Endodermal cell (in vitro differentiated cells): ENCODE measurements around the gene KIF2A. TPM values are rescaled to one million over a fixed set of nuclear protein-coding genes. Genes with fewer than 3 reads are reported as not detected.

Source experiments
- DNase-seq: peaks from one replicate; pipeline ENCODE4 v3.0.0-alpha.2; 2017
- H3K27ac ChIP-seq: 2 replicates; pipeline ENCODE4 v1.5.1; 2013; ENCODE audit warnings: mild to moderate bottlenecking, low read depth, low read length, moderate library complexity
- H3K27me3 ChIP-seq: 2 replicates; pipeline ENCODE4 v1.6.1; 2013; ENCODE audit warnings: mild to moderate bottlenecking, low read length, moderate library complexity; ENCODE audit not compliant: insufficient read depth, control insufficient read depth, poor library complexity, severe bottlenecking
- H3K36me3 ChIP-seq: 2 replicates; pipeline ENCODE4 v1.7.0; 2013; ENCODE audit warnings: mild to moderate bottlenecking, low read length, moderate library complexity; ENCODE audit not compliant: control insufficient read depth, insufficient read depth
- H3K4me1 ChIP-seq: one replicate; pipeline ENCODE4 v1.7.0; 2013; ENCODE audit warnings: low read length; ENCODE audit not compliant: control insufficient read depth, insufficient read depth
- H3K4me3 ChIP-seq: 2 replicates; pipeline ENCODE4 v1.5.1; 2013; ENCODE audit warnings: mild to moderate bottlenecking, low read length, moderate library complexity
- H3K9ac ChIP-seq: 2 replicates; pipeline ENCODE4 v1.6.1; 2013; ENCODE audit warnings: mild to moderate bottlenecking, low read length, moderate library complexity; ENCODE audit not compliant: poor library complexity, severe bottlenecking; ENCODE audit errors: extremely low read depth
- H3K9me3 ChIP-seq: 2 replicates; pipeline ENCODE4 v1.6.1; 2013; ENCODE audit warnings: mild to moderate bottlenecking, low read length, moderate library complexity; ENCODE audit not compliant: control insufficient read depth
- H3K27ac Mint-ChIP-seq: 2 replicates; pipeline ENCODE4 v1.8.0; 2020; ENCODE audit warnings: mixed read lengths
- H3K27me3 Mint-ChIP-seq: 2 replicates; pipeline ENCODE4 v1.8.0; 2021; ENCODE audit warnings: mild to moderate bottlenecking, mixed read lengths; ENCODE audit not compliant: insufficient read depth
- H3K36me3 Mint-ChIP-seq: 2 replicates; pipeline ENCODE4 v1.8.0; 2020; ENCODE audit warnings: low read depth, mixed read lengths
- H3K4me1 Mint-ChIP-seq: 2 replicates; pipeline ENCODE4 v1.8.0; 2020; ENCODE audit warnings: mixed read lengths
- H3K4me3 Mint-ChIP-seq: 2 replicates; pipeline ENCODE4 v1.8.0; 2020; ENCODE audit warnings: mild to moderate bottlenecking, moderate library complexity, mixed read lengths
- H3K9me3 Mint-ChIP-seq: 2 replicates; pipeline ENCODE4 v1.8.0; 2020; ENCODE audit warnings: mild to moderate bottlenecking, mixed read lengths
- WGBS, 2 experiments: methylation state at CpG; one replicate each; pipeline versions ENCODE4 v1.1.5 to v1.1.7; 2013; ENCODE audit warnings: missing lambda C conversion rate in 2 of 2, mixed read lengths in 1 of 2; ENCODE audit not compliant: insufficient coverage in 1 of 2, insufficient read length in 1 of 2; 5-methylcytosine and 5-hydroxymethylcytosine counted together
- total RNA-seq, 2 donors: library from RNA; stranded (reverse); fragmentation: NEBNext Ultra II Directional in 1 of 2; extraction: Animal tissue kit (Norgen Biotek cat#: 25700) in 1 of 2; gene quantifications; 2 replicates in 1 of 2; 3 replicates in 1 of 2; pipeline ENCODE4 v1.2.1, GENCODE V29; 2021
- TF ChIP-seq, protein P1 (sequence below): fragments of 200-600 bp; sonication (generic); conservative IDR thresholded peaks from 2 replicates; pipeline ENCODE4 v1.5.0; 2021; ENCODE audit warnings: antibody characterized with exemption, mild to moderate bottlenecking

The KIF2A gene
- total RNA-seq, 2 donors from 2014 or later, result 67.4 to 74.6 TPM

DNA sequence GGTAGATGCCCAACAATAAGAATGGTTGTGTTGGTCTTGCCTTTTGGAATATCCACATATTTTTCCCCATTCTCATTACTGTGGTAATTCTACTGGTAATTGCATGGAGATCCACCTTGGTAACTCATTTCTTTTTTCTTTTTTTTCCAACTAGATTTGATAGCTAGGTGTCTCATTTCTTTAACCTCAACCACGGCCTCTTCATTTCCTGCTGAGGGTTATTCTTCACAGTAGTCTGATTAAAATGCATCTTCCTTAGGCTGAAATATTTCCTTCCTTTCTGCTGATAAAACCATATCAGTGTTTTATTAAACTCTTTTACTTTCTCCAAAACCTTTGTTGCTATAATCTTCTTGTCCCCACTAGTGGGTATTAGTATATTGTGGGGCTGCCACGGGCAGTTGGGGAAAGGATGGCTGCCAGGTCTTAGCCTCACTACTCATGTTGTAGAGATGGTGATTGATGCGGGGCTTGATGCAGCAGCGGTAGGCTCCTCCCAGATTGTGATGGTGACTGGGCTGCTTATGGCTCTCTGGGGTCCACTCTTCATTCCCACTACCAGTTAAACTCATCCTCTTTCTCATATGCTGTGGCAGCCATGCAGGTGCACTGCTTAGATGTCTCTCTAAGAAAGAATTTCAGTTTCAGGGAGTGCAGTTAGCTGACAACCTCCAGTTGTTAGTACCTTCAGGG lies 35.9 kb downstream of the KIF2A start:
- peaks cover 3% of the 10 kb centered on the region for H3K4me1 Mint-ChIP-seq
- H3K4me3 Mint-ChIP-seq, result no peak overlapping the region
- H3K27ac Mint-ChIP-seq, result peak overlapping the region; percentile 42
- no peaks in the 10 kb centered on the region for H3K9me3 Mint-ChIP-seq
- peaks cover 6% of the 10 kb centered on the region for H3K36me3 Mint-ChIP-seq
- no peaks in the 10 kb centered on the region for H3K27me3 Mint-ChIP-seq
- TF ChIP-seq, protein P1, sequence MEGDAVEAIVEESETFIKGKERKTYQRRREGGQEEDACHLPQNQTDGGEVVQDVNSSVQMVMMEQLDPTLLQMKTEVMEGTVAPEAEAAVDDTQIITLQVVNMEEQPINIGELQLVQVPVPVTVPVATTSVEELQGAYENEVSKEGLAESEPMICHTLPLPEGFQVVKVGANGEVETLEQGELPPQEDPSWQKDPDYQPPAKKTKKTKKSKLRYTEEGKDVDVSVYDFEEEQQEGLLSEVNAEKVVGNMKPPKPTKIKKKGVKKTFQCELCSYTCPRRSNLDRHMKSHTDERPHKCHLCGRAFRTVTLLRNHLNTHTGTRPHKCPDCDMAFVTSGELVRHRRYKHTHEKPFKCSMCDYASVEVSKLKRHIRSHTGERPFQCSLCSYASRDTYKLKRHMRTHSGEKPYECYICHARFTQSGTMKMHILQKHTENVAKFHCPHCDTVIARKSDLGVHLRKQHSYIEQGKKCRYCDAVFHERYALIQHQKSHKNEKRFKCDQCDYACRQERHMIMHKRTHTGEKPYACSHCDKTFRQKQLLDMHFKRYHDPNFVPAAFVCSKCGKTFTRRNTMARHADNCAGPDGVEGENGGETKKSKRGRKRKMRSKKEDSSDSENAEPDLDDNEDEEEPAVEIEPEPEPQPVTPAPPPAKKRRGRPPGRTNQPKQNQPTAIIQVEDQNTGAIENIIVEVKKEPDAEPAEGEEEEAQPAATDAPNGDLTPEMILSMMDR, result no peak
- no peak overlapping the region for H3K27ac ChIP-seq
- no peak overlapping the region for H3K4me3 ChIP-seq
- no peak for DNase-seq
- H3K9me3 ChIP-seq, result no peaks in the 10 kb centered on the region
- peaks cover 6% of the 10 kb centered on the region for H3K36me3 ChIP-seq
- no peaks in the 10 kb centered on the region for H3K27me3 ChIP-seq
- WGBS, 2 experiments, result 94 to 100% methylated on average over 1 to 4 of the region's 4 CpGs
- H3K4me1 ChIP-seq, result no peaks in the 10 kb centered on the region
- H3K9ac ChIP-seq, result no peak overlapping the region

DNA sequence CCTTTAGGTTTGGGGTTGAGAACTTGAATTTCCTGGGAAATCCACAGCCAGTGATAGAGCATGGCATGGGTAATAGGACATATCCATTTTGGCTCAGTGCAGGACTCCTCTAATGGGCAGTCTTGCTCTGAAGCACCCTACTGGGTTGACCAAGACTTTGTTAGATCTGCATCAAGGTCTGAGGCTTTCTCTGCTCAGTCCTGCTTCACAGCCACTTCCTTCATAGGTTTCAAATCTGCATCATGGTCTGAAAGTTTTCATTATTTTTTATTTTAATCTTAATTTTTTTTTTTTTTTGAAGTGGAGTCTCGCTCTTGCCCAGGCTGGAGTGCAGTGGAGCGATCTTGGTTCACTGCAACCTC lies 36.5 kb downstream of the KIF2A start:
- H3K27ac Mint-ChIP-seq, result no peak overlapping the region
- Histone ChIP-seq H3K9me3 (no peaks in the 10 kb centered on the region), H3K27me3 (no peaks in the 10 kb centered on the region), H3K4me1 (no peaks in the 10 kb centered on the region), H3K27ac (no peak overlapping the region), H3K4me3 (no peak overlapping the region), H3K9ac (no peak overlapping the region), H3K36me3 (peaks cover 11% of the 10 kb centered on the region)
- peaks cover 6% of the 10 kb centered on the region for H3K36me3 Mint-ChIP-seq
- DNase-seq, result no peak
- H3K9me3 Mint-ChIP-seq, result no peaks in the 10 kb centered on the region
- H3K4me3 Mint-ChIP-seq, result no peak overlapping the region
- WGBS, 2 experiments, result 100% methylated on average over 2 of the region's 2 CpGs; no CpG with 5 or more reads in 1 of the 2 experiments
- TF ChIP-seq, protein P1, result no peak
- H3K27me3 Mint-ChIP-seq, result no peaks in the 10 kb centered on the region
- peaks cover 3% of the 10 kb centered on the region for H3K4me1 Mint-ChIP-seq

DNA sequence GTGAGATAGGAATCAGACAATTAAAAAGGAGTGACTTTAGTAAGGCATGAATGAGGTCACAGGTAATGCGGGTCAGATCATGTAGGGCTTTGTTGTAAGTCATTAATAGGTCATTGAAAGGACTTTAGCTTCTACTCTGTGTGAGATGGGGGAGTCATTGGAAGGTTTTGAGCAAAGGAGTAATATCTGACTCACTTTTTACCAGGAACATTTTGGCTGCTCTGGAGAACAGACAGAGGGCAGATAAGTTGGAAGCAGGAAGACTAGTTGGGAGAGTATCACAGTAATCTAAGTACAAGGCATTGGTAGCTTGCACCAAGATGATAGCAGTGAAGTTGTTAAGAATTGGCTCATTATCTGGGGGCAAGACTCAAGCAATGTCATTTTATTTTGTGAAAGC lies 37.4 kb downstream of the KIF2A start:
- TF ChIP-seq, protein P1, result no peak
- Mint-ChIP-seq H3K27me3 (no peaks in the 10 kb centered on the region), H3K27ac (peak overlapping the region; percentile 5), H3K9me3 (no peaks in the 10 kb centered on the region), H3K36me3 (peaks cover 10% of the 10 kb centered on the region), H3K4me1 (peaks cover 3% of the 10 kb centered on the region), H3K4me3 (no peak overlapping the region)
- Histone ChIP-seq H3K9ac (no peak overlapping the region), H3K27ac (no peak overlapping the region), H3K36me3 (peaks cover 21% of the 10 kb centered on the region), H3K4me1 (no peaks in the 10 kb centered on the region), H3K4me3 (no peak overlapping the region), H3K9me3 (no peaks in the 10 kb centered on the region), H3K27me3 (no peaks in the 10 kb centered on the region)
- DNase-seq, result no peak
- WGBS, 2 experiments, result 97 to 100% methylated on average over 1 of the region's 1 CpG
